ENCODE data around the gene AGPAT2. TPM values are rescaled to one million over a fixed set of nuclear protein-coding genes. Genes with fewer than 3 reads are reported as not detected.

Gene AGPAT2
- total and polyA plus RNA-seq, 2 of the 4 experiments (the other 2 are of a cell fraction): 16.1 to 39.5 TPM

- Histone ChIP-seq H3K4ac (ENCODE audit: low read depth, low read length) (no peak overlapping the region), H3K36me3 (ENCODE audit: control insufficient read depth, insufficient read depth, low read length) (no peaks in the 10 kb centered on the region), H3K27me3 (ENCODE audit: control insufficient read depth, insufficient read depth, low read length) (no peaks in the 10 kb centered on the region; the same call in 1 of the 2 replicates), H4K91ac (ENCODE audit: insufficient read depth, low read depth, low read length) (no peak overlapping the region), H3K4me2 (ENCODE audit: low read depth, low read length) (no peak overlapping the region), H3K56ac (ENCODE audit: extremely low read depth, insufficient read depth, low read length) (no peak overlapping the region), H3K14ac (replicated peaks; ENCODE audit: low read depth, low read length) (no peak overlapping the region), H4K20me1 (ENCODE audit: insufficient read depth, low read length) (peaks cover 7% of the 10 kb centered on the region; the same call in 1 of the 2 replicates), H2AFZ (replicated peaks; ENCODE audit: low read length, poor library complexity) (no peak overlapping the region), H3K9me3 (ENCODE audit: control insufficient read depth, insufficient read depth, low read length) (no peaks in the 10 kb centered on the region), H2BK15ac (ENCODE audit: low read depth, low read length) (no peak overlapping the region), H4K5ac (ENCODE audit: low read depth, low read length) (no peak overlapping the region), H3K27ac (ENCODE audit: insufficient read depth, low read length) (no peak overlapping the region), H3K4me1 (ENCODE audit: control insufficient read depth, insufficient read depth, low read length) (peaks cover 4% of the 10 kb centered on the region), H3K9ac (ENCODE audit: low read depth, low read length) (no peak overlapping the region), H2AK9ac (replicated peaks; ENCODE audit: low read depth, low read length, poor library complexity) (no peak overlapping the region), H2BK5ac (ENCODE audit: low read depth, low read length, poor library complexity, severe bottlenecking) (no peak overlapping the region), H3K79me1 (ENCODE audit: low read depth in 1 of 2, low read length in 2 of 2) (peaks cover 18 to 26% of the 10 kb centered on the region in 2 experiments), H3K9me1 (ENCODE audit: insufficient read depth, low read length) (no peaks in the 10 kb centered on the region), H2BK120ac (ENCODE audit: low read depth, low read length) (no peak overlapping the region), H4K8ac (ENCODE audit: low read depth in 2 of 2, low read length in 2 of 2) (no peak overlapping the region), H3K18ac (ENCODE audit: low read depth, low read length) (no peak overlapping the region), H3K23ac (ENCODE audit: low read depth, low read length) (no peak overlapping the region), H2AK5ac (ENCODE audit: low read depth, low read length) (no peak overlapping the region), H2BK20ac (ENCODE audit: low read depth, low read length) (no peak overlapping the region), H3K4me3 (ENCODE audit: insufficient read depth, low read depth, low read length) (no peak overlapping the region)
- dilution Hi-C loops (cut with HindIII; ENCODE audit: low sequenced_read_pairs, unreplicated experiment): no loop called here
- DNase-seq (no peak), ATAC-seq (ENCODE audit: low read depth) (no peak)
- TF ChIP-seq RFX5 (IDR thresholded peaks at IDR 0.05; ENCODE audit: low read depth, low read length) (no peak), NFE2L2 (IDR thresholded peaks at IDR 0.05; ENCODE audit: low read depth, low read length) (no peak), FOS (IDR thresholded peaks at IDR 0.05; ENCODE audit: low read depth, low read length) (no peak), CHD1 (IDR thresholded peaks at IDR 0.05; ENCODE audit: low read depth, low read length) (no peak), SMC3 (IDR thresholded peaks at IDR 0.05; ENCODE audit: low read depth, low read length) (no peak), RAD21 (IDR thresholded peaks at IDR 0.05; ENCODE audit: low read length) (no peak), MXI1 (IDR thresholded peaks at IDR 0.05; ENCODE audit: borderline replicate concordance, low read depth, low read length) (no peak)
- TF ChIP-seq, protein P1, sequence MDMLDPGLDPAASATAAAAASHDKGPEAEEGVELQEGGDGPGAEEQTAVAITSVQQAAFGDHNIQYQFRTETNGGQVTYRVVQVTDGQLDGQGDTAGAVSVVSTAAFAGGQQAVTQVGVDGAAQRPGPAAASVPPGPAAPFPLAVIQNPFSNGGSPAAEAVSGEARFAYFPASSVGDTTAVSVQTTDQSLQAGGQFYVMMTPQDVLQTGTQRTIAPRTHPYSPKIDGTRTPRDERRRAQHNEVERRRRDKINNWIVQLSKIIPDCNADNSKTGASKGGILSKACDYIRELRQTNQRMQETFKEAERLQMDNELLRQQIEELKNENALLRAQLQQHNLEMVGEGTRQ (IDR thresholded peaks at IDR 0.05; ENCODE audit: low read depth, low read length): no peak
- 55% methylated on average over 7 of the region's 21 CpGs; no CpG with 5 or more reads in 1 of the 2 experiments for WGBS, 2 experiments (ENCODE audit: extremely low coverage in 2 of 2, insufficient read length in 1 of 2)
- no TSS peak for BruUV-seq (replicated peaks)
- POLR2A ChIA-PET (ENCODE audit: unreplicated experiment): no interaction called here
- CTCF ChIA-PET: no interaction called here
- intact Hi-C loops (cut with micrococcal nuclease): no loop called here
- in situ Hi-C loops (cut with MboI; ENCODE audit: low sequenced_read_pairs): no loop called here
These were observed 1.2 kb upstream of the AGPAT2 start for GRCh38 chr9:136688274-136689107.

Measured in IMR-90 (cell line).